ENCODE measurements around the gene KCNMB4. TPM values are rescaled to one million over a fixed set of nuclear protein-coding genes. Genes with fewer than 3 reads are reported as not detected.

Gene KCNMB4
- total RNA-seq, 4 donors from 2014 or later = 2.7 to 4.9 (median 3.3) TPM

DNA sequence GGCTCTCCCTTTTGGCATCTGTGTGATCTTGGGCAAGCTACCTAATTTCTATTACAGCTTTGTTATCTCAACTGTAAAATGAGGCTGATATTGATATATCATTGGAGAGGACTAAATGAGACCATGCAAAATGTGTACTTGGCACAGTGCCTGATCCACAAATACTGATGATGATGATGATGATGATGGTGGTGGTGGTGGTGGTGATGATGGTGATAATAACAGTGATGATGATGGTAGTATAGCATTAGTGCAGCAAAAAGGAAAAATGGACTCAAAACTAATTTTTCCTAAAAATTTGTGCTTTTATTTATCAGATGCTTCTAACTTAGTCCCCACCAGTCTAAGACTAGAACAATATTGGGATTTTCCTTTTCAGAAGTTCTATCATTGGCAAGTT lies 70.7 kb downstream of the KCNMB4 start:
- no peak for TF ChIP-seq EP300 (IDR thresholded peaks at IDR 0.05)
- TF ChIP-seq, protein P1, sequence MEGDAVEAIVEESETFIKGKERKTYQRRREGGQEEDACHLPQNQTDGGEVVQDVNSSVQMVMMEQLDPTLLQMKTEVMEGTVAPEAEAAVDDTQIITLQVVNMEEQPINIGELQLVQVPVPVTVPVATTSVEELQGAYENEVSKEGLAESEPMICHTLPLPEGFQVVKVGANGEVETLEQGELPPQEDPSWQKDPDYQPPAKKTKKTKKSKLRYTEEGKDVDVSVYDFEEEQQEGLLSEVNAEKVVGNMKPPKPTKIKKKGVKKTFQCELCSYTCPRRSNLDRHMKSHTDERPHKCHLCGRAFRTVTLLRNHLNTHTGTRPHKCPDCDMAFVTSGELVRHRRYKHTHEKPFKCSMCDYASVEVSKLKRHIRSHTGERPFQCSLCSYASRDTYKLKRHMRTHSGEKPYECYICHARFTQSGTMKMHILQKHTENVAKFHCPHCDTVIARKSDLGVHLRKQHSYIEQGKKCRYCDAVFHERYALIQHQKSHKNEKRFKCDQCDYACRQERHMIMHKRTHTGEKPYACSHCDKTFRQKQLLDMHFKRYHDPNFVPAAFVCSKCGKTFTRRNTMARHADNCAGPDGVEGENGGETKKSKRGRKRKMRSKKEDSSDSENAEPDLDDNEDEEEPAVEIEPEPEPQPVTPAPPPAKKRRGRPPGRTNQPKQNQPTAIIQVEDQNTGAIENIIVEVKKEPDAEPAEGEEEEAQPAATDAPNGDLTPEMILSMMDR (IDR thresholded peaks at IDR 0.05) = no peak
- H3K9me3 ChIP-seq = peaks cover 4% of the 10 kb centered on the region
- H3K27me3 ChIP-seq = no peaks in the 10 kb centered on the region
- H3K4me3 ChIP-seq = no peak overlapping the region
- no peaks in the 10 kb centered on the region for H3K36me3 ChIP-seq
- H3K4me1 ChIP-seq = no peaks in the 10 kb centered on the region
- DNase-seq (ENCODE audit: low spot score in 2 of 2) = no peak
- H3K27ac ChIP-seq = no peak overlapping the region

DNA sequence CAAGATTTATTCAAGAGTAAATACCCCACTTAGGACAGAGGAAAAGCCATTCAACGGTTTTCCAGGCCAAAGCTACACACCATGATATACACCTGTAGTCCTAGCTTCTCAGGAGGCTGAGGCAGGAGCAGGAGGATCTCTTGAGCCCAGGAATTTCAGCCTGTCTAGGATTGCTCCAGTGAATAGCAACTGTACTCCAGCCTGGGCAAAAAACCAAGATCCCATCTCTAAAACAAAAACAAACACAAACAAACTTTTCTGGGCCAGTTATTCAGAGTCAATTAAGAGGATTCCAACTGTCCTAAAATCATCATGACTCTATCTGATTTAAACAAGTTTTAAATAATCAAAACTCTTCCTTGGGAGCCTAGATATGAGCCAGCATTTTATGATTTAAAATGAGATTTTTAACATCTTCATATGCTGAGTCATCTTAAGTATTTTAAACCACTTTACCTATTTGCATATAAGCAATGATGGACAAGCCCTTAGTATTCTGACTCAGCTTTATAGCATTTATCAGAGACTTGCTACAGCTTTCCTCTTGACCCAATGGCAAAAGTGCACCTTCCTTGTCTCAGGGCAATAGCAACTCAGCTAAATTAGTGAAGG lies 77.1 kb downstream of the KCNMB4 start:
- Histone ChIP-seq H3K27ac (no peak overlapping the region), H3K4me1 (no peaks in the 10 kb centered on the region), H3K4me3 (no peak overlapping the region), H3K36me3 (no peaks in the 10 kb centered on the region), H3K9me3 (no peaks in the 10 kb centered on the region), H3K27me3 (no peaks in the 10 kb centered on the region)
- no peak for DNase-seq (ENCODE audit: low spot score in 2 of 2)
- TF ChIP-seq POLR2A (IDR thresholded peaks at IDR 0.05) = no peak
- no peak for TF ChIP-seq POLR2AphosphoS5 (IDR thresholded peaks at IDR 0.05)
- TF ChIP-seq, protein P1 (IDR thresholded peaks at IDR 0.05) = no peak
- no peak for TF ChIP-seq EP300 (IDR thresholded peaks at IDR 0.05)
- 0% methylated on average over 1 of the region's 1 CpG for WGBS

GRCh38 chr12:70444903-70445302 lies 78.8 kb downstream of the KCNMB4 start:
- Histone ChIP-seq H3K4me3 (no peak overlapping the region), H3K9me3 (no peaks in the 10 kb centered on the region), H3K27me3 (no peaks in the 10 kb centered on the region), H3K36me3 (no peaks in the 10 kb centered on the region), H3K27ac (no peak overlapping the region), H3K4me1 (no peaks in the 10 kb centered on the region)
- TF ChIP-seq, protein P1 (IDR thresholded peaks at IDR 0.05) = no peak
- TF ChIP-seq POLR2AphosphoS5 (IDR thresholded peaks at IDR 0.05) (no peak), EP300 (IDR thresholded peaks at IDR 0.05) (no peak), POLR2A (IDR thresholded peaks at IDR 0.05) (no peak)
- 56% methylated on average over 4 of the region's 4 CpGs for WGBS
- no peak for DNase-seq (ENCODE audit: low spot score in 2 of 2)

GRCh38 chr12:70448371-70448770 lies 82.3 kb downstream of the KCNMB4 start:
- Histone ChIP-seq H3K27ac (no peak overlapping the region), H3K36me3 (no peaks in the 10 kb centered on the region), H3K27me3 (no peaks in the 10 kb centered on the region), H3K4me1 (no peaks in the 10 kb centered on the region), H3K9me3 (peaks cover 4% of the 10 kb centered on the region), H3K4me3 (no peak overlapping the region)
- TF ChIP-seq POLR2AphosphoS5 (IDR thresholded peaks at IDR 0.05) = no peak
- 90% methylated on average over 4 of the region's 4 CpGs for WGBS
- DNase-seq (ENCODE audit: low spot score in 2 of 2) = no peak

DNA sequence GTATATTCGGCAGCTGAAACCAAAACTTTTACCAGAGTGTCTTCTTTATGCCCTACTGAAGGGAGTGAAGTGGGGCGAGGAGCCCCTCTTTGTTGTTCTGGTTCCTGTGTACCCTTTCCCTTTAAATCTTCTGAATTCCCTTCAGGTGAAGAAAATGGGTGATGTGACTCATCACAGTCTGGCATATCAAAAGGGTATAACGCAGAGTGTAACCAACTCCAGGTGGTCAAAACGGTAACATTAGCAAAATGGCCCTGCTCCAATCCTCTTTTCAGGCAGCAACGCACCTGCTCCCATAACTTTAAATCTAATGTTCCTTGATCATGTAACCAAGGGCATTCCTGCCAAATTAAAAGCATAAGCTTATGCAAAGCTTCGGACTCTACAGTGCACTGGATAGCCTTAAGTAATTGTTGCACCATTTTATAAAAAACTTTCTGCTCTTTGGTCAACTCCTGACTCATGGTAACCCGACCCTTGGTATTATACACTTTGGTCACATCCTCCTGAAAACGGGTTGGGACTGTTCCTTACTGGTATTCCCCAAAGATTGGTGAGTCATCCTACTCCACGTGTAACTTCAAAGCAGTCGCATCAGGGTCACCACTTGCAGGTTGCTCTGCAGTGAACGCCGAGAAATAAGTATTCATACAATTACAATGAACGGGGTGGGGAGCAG lies 83.1 kb downstream of the KCNMB4 start:
- Histone ChIP-seq H3K27me3 (no peaks in the 10 kb centered on the region), H3K36me3 (no peaks in the 10 kb centered on the region), H3K9me3 (peaks cover 4% of the 10 kb centered on the region), H3K27ac (no peak overlapping the region), H3K4me1 (no peaks in the 10 kb centered on the region), H3K4me3 (no peak overlapping the region)
- DNase-seq (ENCODE audit: low spot score in 2 of 2) = no peak
- 87% methylated on average over 13 of the region's 13 CpGs for WGBS
- TF ChIP-seq, protein P1 (IDR thresholded peaks at IDR 0.05) = no peak
- TF ChIP-seq POLR2A (IDR thresholded peaks at IDR 0.05) = no peak
- no peak for TF ChIP-seq EP300 (IDR thresholded peaks at IDR 0.05)
- TF ChIP-seq POLR2AphosphoS5 (IDR thresholded peaks at IDR 0.05) = no peak
